ENCODE measurements around the gene RRAGD.

The RRAGD gene, protein sequence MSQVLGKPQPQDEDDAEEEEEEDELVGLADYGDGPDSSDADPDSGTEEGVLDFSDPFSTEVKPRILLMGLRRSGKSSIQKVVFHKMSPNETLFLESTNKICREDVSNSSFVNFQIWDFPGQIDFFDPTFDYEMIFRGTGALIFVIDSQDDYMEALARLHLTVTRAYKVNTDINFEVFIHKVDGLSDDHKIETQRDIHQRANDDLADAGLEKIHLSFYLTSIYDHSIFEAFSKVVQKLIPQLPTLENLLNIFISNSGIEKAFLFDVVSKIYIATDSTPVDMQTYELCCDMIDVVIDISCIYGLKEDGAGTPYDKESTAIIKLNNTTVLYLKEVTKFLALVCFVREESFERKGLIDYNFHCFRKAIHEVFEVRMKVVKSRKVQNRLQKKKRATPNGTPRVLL

DNA sequence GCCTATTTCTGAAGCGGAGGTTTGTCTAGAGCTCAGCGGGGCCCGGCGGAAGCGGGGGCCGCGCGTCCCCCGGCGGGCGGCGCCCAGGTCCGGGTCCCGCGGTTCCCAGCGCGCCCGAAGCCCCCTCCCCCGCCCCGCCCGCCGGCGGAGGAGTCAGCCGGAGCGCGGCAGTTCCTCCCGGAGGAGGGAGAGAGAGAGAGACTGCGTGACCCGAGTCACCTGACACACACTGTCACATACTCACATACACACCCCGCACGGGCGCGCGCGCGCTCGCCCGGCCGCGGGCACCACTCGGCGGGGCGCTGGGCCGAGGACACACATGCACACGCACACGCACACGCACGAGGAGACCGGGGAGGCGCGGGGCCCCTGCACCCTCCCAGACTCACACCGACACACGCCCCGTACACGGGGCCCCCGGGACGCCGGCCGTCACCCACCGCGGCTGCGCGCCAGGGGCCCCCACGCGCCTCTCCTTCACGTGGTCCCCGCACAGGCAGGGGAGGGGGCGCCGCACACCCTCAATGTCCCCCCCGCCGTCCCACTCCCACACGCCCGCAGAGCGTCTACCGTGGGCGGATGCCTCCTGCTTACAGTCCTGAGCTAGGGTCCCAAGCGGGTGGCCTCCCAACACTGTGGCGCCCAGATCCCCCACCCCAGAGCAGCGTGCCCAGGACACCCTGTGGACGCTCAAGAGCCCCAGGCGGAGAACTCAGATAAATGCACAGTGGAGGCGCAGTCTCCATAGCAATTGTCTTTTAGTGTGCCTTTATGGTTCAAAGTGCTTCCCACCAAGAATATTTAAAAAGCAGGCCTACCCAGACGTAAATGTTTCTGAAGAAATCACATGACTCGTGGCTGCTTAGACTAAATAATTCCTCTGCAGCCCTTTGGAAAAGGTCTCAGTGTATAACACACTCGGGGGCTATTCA, at the start of gene RRAGD:
RRAGD (minus strand) TSS at position 203 of the 935 bp plus-strand sequence. CDS start 280 bp downstream, outside the sequence.
- H3K36me3 Mint-ChIP-seq (ENCODE audit: low read depth) = no peaks in the 10 kb centered on the region
- no peaks in the 10 kb centered on the region for H3K9me3 Mint-ChIP-seq
- H3K27ac Mint-ChIP-seq = peak within 1 kb of the TSS; percentile 90
- H3K4me3 Mint-ChIP-seq = peak within 1 kb of the TSS; percentile 96
- H3K27me3 Mint-ChIP-seq (ENCODE audit: low read depth) = peaks cover 62% of the 10 kb centered on the region
- H3K4me1 Mint-ChIP-seq (ENCODE audit: low read depth) = peaks cover 21% of the 10 kb centered on the region

DNA sequence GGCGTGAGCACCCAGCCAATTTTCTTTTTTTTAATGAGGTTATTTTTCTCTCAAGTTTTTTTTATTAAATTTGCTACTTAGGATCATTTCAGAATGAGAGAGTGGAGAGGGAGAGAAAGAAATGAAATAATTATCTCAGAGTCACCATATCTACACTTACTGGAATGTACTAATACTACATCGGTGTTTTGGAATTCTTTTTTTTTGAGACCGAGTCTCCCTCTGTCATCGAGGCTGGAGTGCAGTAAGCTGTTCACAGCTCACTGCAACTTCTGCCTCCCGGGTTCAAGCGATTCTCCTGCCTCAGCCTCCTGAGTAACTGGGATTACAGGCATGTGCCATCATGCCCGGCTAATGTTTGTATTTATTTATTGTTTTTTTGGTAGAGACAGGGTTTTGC, 48.6 kb upstream of the RRAGD start:
- Mint-ChIP-seq H3K9me3 (no peaks in the 10 kb centered on the region), H3K27ac (no peak overlapping the region), H3K36me3 (ENCODE audit: low read depth) (no peaks in the 10 kb centered on the region), H3K4me3 (no peak overlapping the region), H3K4me1 (ENCODE audit: low read depth) (no peaks in the 10 kb centered on the region), H3K27me3 (ENCODE audit: low read depth) (peaks cover 3% of the 10 kb centered on the region)

DNA sequence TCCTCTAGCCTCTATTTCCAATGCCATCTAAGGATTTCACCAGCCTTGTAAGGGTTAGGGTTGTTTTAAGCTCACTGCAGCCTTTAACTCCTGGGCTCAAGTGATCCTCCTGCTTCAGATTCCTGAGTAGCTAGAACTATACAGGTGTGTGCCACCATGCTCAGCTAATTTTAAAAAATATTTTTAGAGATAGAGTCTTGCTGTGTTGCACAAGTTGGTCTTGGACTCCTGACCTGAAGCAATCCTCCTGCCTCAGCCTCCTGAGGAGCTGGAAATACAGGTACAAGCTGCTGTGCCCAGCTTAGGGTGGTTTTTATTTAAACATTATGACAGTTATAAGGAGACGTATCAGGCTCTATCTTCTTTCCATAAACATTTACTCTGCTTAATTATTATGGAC, 47.4 kb upstream of the RRAGD start:
- H3K4me1 Mint-ChIP-seq (ENCODE audit: low read depth) = no peaks in the 10 kb centered on the region
- no peaks in the 10 kb centered on the region for H3K9me3 Mint-ChIP-seq
- no peak overlapping the region for H3K4me3 Mint-ChIP-seq
- H3K27me3 Mint-ChIP-seq (ENCODE audit: low read depth) = peaks cover under 1% of the 10 kb centered on the region
- H3K36me3 Mint-ChIP-seq (ENCODE audit: low read depth) = no peaks in the 10 kb centered on the region
- no peak overlapping the region for H3K27ac Mint-ChIP-seq

DNA sequence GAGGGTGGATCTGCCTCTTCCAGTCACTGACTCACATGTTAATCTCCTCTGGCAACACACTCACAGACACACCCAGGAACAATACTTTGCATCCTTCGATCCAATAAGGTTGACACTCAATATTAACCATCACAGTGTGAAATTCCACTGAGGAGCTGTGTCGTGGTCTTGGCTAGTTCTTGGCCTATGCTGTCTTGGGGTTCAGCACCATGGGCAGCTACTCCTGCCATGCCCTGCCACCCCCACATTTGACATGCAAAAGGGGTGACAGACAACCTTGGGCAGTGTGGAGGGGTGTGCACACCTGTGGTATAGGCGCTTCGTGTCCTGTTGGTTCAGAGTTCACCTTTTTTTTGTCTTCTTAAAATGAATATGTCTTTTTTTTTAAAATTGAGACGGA, 46.6 kb upstream of the RRAGD start:
- no peaks in the 10 kb centered on the region for H3K9me3 Mint-ChIP-seq
- H3K36me3 Mint-ChIP-seq (ENCODE audit: low read depth) = no peaks in the 10 kb centered on the region
- H3K4me1 Mint-ChIP-seq (ENCODE audit: low read depth) = no peaks in the 10 kb centered on the region
- no peak overlapping the region for H3K27ac Mint-ChIP-seq
- peaks cover 3% of the 10 kb centered on the region for H3K27me3 Mint-ChIP-seq (ENCODE audit: low read depth)
- no peak overlapping the region for H3K4me3 Mint-ChIP-seq

DNA sequence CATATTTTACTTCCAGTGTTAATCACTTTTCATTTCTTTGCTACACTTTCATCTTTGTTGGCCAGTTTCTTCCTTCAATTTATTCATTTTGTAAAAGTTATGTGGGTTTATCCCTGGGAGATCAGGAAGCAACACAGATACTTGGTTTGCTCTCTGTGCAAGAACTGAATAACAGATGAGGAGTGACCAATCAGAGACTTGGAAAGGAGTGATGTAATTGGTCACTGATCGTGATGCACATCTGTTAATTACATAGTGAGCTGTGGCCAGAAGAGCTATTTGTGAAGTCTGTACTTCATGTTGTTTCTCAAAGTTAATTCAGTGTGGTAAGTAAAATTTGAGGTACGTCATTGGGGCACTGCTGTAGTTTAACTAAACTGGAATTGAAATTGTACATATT, 42.2 kb upstream of the RRAGD start:
- Mint-ChIP-seq H3K4me3 (no peak overlapping the region), H3K27ac (no peak overlapping the region), H3K36me3 (ENCODE audit: low read depth) (no peaks in the 10 kb centered on the region), H3K4me1 (ENCODE audit: low read depth) (no peaks in the 10 kb centered on the region), H3K27me3 (ENCODE audit: low read depth) (peaks cover 3% of the 10 kb centered on the region), H3K9me3 (no peaks in the 10 kb centered on the region)

DNA sequence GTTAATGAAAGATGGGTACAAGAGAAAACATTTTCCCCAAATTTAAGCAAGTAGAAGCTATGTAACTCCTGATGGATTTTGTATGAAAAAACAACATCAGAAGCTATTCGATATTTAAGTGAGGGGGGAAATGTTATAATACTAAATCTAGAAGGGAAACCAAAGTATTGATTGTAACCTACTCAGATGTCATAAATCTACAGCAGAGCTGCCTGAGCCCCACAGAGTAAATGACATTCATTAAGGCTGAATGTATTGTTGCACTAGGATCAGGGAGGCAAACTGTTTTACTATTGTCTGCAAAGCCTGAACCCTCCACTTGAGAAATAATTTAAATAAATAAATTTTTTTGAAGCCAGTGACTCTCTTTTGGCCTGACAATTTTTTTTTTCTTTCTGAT, 40.2 kb upstream of the RRAGD start:
- peaks cover 8% of the 10 kb centered on the region for H3K27me3 Mint-ChIP-seq (ENCODE audit: low read depth)
- H3K27ac Mint-ChIP-seq = no peak overlapping the region

DNA sequence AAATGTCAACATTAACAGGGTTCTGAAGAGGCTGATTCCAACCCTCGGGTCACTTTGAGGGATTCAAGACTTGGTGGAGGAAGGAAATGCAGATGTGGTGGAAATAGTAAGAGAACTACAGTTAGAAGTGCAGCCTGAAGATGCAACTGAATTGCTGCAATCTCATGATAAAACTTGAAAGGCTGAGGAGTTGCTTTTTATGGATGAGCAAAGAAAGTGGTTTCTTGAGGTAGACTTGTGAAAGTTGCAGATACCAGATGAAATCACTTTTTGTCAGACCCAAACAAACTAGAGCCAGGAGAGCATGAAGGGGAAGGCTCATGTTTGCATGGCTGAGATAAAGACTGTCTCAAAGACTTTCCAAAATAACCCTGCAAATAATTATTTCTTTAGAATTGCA, 37.1 kb upstream of the RRAGD start:
- no peaks in the 10 kb centered on the region for H3K4me1 Mint-ChIP-seq (ENCODE audit: low read depth)
- H3K9me3 Mint-ChIP-seq = no peaks in the 10 kb centered on the region
- H3K27me3 Mint-ChIP-seq (ENCODE audit: low read depth) = peaks cover 9% of the 10 kb centered on the region
- H3K27ac Mint-ChIP-seq = no peak overlapping the region
- no peaks in the 10 kb centered on the region for H3K36me3 Mint-ChIP-seq (ENCODE audit: low read depth)
- no peak overlapping the region for H3K4me3 Mint-ChIP-seq

More for the DNA sequence above, 40.2 kb upstream of the RRAGD start:
- no peaks in the 10 kb centered on the region for H3K9me3 Mint-ChIP-seq
- no peaks in the 10 kb centered on the region for H3K4me1 Mint-ChIP-seq (ENCODE audit: low read depth)
- H3K36me3 Mint-ChIP-seq (ENCODE audit: low read depth) = no peaks in the 10 kb centered on the region
- no peak overlapping the region for H3K4me3 Mint-ChIP-seq

DNA sequence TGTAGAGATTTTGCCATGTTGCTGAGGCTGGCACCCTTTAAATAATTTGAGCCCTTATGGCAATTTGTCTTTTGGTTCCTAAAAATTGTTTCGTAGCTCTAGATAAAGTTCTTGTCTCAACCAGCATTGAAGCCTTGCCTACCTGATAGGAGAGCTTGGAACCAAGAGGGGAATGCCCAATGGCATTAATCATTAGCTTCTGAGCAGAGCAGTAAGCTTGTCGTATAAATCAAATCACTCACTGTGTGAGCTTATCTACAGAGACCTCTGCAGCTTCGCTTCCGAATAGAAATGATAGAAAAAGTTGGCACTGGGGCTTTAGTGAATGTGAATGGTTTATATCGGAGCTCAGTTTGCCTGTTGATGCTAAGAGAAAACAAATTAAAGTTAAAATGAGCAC, 31.6 kb upstream of the RRAGD start:
- Mint-ChIP-seq H3K4me1 (ENCODE audit: low read depth) (no peaks in the 10 kb centered on the region), H3K36me3 (ENCODE audit: low read depth) (no peaks in the 10 kb centered on the region), H3K9me3 (no peaks in the 10 kb centered on the region), H3K4me3 (no peak overlapping the region), H3K27ac (no peak overlapping the region), H3K27me3 (ENCODE audit: low read depth) (peaks cover 14% of the 10 kb centered on the region)

DNA sequence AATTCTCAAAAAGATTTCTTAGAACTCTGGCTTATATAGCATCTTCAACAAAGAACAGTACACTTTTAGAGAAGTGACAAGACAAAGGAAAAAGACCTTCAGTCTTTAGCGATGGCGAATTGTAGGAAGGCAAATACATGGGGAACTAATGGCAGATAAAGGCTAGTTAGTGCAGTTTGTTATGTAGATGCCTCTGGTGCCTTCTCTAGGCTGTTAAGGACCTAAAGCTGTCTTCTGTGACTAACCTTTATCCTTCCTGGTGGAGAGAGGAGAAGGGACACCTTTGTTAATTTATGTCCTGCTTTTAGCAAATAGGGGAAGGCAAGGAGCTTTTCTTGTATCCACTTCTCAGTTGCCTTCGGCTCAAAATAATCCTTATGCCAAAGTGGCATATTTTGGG, 28.1 kb upstream of the RRAGD start:
- Mint-ChIP-seq H3K9me3 (no peaks in the 10 kb centered on the region), H3K4me1 (ENCODE audit: low read depth) (peaks cover 2% of the 10 kb centered on the region), H3K4me3 (no peak overlapping the region), H3K36me3 (ENCODE audit: low read depth) (peaks cover 1% of the 10 kb centered on the region), H3K27me3 (ENCODE audit: low read depth) (peaks cover 27% of the 10 kb centered on the region), H3K27ac (no peak overlapping the region)

DNA sequence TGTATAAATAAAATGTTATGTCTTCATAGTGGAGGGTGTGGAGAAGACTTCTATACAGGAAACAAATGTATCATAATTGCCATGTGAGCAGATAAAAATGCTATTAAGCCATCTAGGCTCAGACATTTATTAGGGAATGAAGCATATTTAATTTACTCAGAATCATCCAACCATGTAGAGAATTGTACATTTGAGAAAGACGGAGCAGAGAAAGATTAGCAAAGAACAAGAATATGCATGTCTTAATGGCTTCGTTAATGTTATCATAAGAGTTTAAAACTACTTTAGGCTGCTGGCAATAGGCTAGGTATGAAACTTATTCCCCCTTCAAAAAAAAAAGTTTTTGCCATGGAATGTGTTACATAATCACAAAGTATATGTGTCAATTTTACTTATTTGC, 26.9 kb upstream of the RRAGD start:
- Mint-ChIP-seq H3K36me3 (ENCODE audit: low read depth) (peaks cover 1% of the 10 kb centered on the region), H3K27ac (no peak overlapping the region), H3K27me3 (ENCODE audit: low read depth) (peaks cover 34% of the 10 kb centered on the region), H3K9me3 (no peaks in the 10 kb centered on the region), H3K4me3 (no peak overlapping the region), H3K4me1 (ENCODE audit: low read depth) (peaks cover 7% of the 10 kb centered on the region)

DNA sequence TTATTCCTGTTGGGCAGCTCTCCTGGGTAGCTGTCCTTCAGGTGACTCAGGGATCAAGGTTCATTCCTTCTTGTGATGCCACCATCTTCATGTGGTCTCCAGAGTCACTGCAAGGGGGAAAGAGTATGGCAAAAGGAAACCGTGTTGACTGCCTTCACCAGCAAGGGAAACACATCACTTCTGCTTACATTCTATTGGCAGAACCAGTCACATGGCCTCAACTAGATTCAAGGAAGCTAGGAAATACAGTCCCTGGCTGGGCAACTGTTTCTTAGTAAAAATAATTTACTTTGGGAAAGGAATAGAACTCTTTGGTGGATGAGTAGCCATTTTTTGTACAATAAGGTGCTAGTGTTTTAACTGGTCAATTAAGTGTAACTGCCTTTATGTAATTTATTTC, 26.2 kb upstream of the RRAGD start:
- no peak overlapping the region for H3K4me3 Mint-ChIP-seq
- H3K36me3 Mint-ChIP-seq (ENCODE audit: low read depth) = peaks cover 1% of the 10 kb centered on the region
- H3K9me3 Mint-ChIP-seq = no peaks in the 10 kb centered on the region
- H3K27ac Mint-ChIP-seq = no peak overlapping the region
- peaks cover 36% of the 10 kb centered on the region for H3K27me3 Mint-ChIP-seq (ENCODE audit: low read depth)
- peaks cover 11% of the 10 kb centered on the region for H3K4me1 Mint-ChIP-seq (ENCODE audit: low read depth)

DNA sequence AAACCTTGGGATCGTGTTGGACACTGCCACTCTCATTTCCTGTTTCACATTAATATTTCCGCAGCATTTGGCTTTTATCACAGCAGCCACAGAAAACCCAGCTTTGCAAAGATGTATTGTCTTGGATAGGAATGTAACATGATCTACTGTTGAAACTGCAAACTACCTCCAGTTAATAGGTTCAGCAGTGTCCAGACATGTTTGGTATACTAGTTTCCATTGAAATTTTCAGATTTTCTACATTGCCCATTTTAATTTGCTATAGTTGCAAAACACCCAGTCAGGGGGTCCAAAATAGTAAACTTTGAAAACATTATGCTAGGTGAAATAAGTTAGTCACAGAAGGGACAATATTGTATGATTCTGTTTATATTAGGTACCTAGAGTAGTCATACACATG, 24.2 kb upstream of the RRAGD start:
- H3K27ac Mint-ChIP-seq = no peak overlapping the region
- peaks cover 40% of the 10 kb centered on the region for H3K27me3 Mint-ChIP-seq (ENCODE audit: low read depth)
- peaks cover 1% of the 10 kb centered on the region for H3K36me3 Mint-ChIP-seq (ENCODE audit: low read depth)
- H3K9me3 Mint-ChIP-seq = no peaks in the 10 kb centered on the region
- H3K4me1 Mint-ChIP-seq (ENCODE audit: low read depth) = peaks cover 16% of the 10 kb centered on the region
- no peak overlapping the region for H3K4me3 Mint-ChIP-seq

DNA sequence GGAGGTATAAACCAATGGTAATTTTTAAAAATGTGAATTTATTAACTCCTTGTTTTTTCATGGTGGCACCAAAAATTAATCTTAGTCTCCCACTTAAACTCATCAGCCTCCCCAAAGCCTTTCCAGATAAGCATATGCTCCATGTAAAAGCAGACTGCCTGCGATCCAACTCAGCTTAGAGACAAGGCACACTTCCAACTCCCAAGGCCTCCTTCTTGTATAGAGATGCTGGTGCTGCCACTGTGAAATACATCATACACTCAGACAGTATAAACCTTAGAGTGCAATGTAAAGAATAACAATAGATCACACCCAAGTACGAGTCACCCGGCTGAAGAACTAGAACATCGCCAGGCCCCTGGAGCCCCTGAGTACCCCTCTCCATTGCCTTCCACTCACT, 22.9 kb upstream of the RRAGD start:
- Mint-ChIP-seq H3K27ac (no peak overlapping the region), H3K4me3 (no peak overlapping the region)

DNA sequence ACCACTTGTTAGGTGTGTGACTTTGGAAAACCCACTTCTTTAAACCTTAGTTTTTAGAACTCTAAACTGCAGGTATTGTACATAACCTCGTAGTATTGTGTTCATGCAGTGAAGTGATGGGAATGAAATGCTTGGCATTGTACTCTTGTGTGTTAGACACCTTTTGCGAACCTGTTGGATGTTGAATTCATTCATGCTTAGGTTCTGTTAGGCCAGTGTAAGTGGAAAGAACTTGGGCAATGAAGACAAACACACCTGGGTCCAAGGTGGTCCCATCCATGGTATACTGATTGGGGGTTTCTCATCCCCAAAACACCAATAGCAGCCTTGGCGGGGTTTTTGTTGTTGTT, 22.1 kb upstream of the RRAGD start:
- Mint-ChIP-seq H3K4me3 (peak overlapping the region; percentile 78), H3K36me3 (ENCODE audit: low read depth) (peaks cover 1% of the 10 kb centered on the region), H3K27ac (peak overlapping the region; percentile 39), H3K4me1 (ENCODE audit: low read depth) (peaks cover 16% of the 10 kb centered on the region), H3K27me3 (ENCODE audit: low read depth) (peaks cover 51% of the 10 kb centered on the region), H3K9me3 (no peaks in the 10 kb centered on the region)

More for the DNA sequence above, 22.9 kb upstream of the RRAGD start:
- Mint-ChIP-seq H3K9me3 (no peaks in the 10 kb centered on the region), H3K4me1 (ENCODE audit: low read depth) (peaks cover 16% of the 10 kb centered on the region), H3K27me3 (ENCODE audit: low read depth) (peaks cover 48% of the 10 kb centered on the region), H3K36me3 (ENCODE audit: low read depth) (peaks cover 1% of the 10 kb centered on the region)
